GM21360 (cell line): ENCODE data around the gene HIVEP1.
A peak's percentile ranks its signal among the peaks of the same experiment; 100 is the strongest.

Source experiments
- ATAC-seq: cut with Tn5 transposase; IDR thresholded peaks from one replicate; pipeline ENCODE4 v1.9.1; 2021; ENCODE audit warnings: mild to moderate bottlenecking, moderate library complexity; ENCODE audit not compliant: unreplicated experiment

The HIVEP1 gene

GRCh38 chr6:12114055-12114503, 102.0 kb downstream of the HIVEP1 start:
- ATAC-seq: peak; percentile 29

- ATAC-seq: no peak
Measured at GRCh38 chr6:12115001-12115400, 102.9 kb downstream of the HIVEP1 start.

GRCh38 chr6:12115492-12115891, 103.4 kb downstream of the HIVEP1 start:
- ATAC-seq: no peak

- ATAC-seq: no peak
Measured at GRCh38 chr6:12116264-12116800, 104.2 kb downstream of the HIVEP1 start.

DNA sequence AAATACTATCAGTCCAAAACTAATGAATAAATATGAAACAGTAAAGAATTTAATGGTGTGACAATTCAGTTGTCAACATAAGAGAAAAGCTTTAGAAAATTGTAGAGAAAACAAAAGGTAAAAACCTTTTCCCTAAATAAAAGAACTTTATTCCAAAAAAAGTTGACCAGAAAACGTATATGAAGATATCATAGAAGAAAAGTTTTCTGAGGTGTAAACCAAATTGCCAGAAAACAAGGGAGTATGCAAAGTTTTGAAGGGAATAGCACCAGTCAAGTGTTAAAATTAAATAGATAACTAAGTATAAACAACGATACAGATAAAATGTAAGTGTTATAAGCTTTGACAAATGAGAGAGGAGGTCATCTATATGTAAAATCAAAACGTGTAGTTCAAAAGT, 104.9 kb downstream of the HIVEP1 start:
- no peak for ATAC-seq

DNA sequence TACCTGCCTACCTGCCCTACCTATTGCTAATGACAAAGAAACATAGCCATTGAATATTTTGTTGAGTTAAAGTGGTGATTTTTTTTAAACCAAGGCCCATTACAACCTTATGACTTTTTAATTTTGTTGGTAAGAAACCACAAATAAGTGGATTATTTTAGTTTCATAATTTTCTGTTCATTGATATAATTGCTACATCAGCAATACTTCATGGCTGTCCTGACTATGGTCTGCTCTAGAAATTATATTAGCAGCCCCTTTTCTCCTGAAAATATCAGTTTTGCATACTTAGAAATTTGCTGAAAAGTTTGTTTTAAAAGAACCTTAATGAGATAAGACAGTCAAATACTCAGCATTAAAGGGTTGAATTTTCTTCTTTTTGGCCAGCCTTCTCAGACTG, 106.5 kb downstream of the HIVEP1 start:
- no peak for ATAC-seq

DNA sequence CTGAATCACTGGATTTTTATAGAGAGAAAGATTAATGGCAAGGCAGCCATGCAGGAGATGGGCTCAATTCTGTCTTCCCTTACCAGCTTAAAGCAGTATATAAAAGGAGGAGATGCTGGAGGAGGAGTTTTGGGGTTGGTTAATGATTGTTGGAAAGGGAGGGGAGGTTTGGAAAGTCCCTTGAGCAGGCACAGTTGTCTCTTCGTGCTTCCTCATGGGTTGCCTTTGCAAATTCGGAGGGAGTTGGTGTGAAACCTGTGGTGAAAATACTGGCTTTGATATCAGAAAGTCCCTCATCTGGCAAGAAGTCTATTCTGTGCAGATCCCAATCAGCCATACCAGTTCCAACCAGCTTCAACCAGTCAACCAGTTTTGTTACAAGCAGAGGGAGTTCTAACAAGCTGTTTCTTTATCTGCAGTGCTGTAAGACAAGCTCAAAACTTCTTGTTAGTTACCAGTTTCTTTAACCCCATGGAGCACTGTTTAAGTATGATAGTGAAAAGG, 107.0 kb downstream of the HIVEP1 start:
- no peak for ATAC-seq

GRCh38 chr6:12125396-12125795, 113.3 kb downstream of the HIVEP1 start:
- no peak for ATAC-seq

- no peak for ATAC-seq
Measured at GRCh38 chr6:12126051-12126450, 113.9 kb downstream of the HIVEP1 start.

- ATAC-seq: no peak
Measured at GRCh38 chr6:12129523-12129922, 117.4 kb downstream of the HIVEP1 start.

GRCh38 chr6:12132351-12133222, 120.5 kb downstream of the HIVEP1 start:
- no peak for ATAC-seq

- no peak for ATAC-seq
Measured at GRCh38 chr6:12134581-12134980, 122.5 kb downstream of the HIVEP1 start.

DNA sequence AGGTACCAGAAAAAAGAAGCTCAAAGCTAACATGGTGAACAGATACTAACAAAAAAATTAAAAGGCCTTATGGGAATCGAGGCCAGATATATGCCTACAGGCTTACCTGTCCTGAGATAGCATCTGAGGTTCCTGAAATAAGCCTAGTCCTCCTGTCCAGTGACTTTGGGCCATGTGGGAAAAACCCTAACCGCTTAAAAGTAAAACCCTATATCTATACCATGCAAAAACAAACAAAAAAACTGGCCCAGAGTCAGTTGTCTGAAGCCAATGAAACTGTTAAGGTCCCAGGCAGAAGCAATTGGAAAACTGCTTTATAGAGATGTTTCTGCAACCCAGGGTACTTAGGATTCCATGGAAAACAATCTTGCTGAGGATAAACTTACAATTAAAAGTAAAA, 122.9 kb downstream of the HIVEP1 start:
- ATAC-seq: no peak

GRCh38 chr6:12136905-12137304, 124.8 kb downstream of the HIVEP1 start:
- ATAC-seq: no peak

DNA sequence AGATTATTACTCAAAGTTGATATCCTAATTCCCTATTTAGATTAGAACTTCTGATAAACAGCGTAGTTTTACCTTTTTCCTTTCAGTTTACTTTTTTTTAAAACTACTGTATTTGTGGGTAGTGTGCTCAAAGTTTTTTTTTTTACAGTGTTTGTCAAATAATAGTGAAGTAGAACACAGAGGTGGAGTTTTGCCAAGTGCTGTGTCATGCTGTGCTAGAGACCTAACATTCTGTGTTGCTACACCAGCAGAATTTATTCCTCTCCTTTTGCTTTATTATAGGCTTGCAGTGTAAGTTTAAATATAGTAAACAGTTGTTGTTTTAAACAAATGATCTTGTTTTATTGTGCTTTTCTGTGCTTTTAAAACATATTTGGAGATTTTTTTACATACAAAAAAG, 125.4 kb downstream of the HIVEP1 start:
- no peak for ATAC-seq

- no peak for ATAC-seq
Measured at GRCh38 chr6:12138381-12138780, 126.3 kb downstream of the HIVEP1 start.

- no peak for ATAC-seq
Measured at GRCh38 chr6:12138936-12139335, 126.8 kb downstream of the HIVEP1 start.

DNA sequence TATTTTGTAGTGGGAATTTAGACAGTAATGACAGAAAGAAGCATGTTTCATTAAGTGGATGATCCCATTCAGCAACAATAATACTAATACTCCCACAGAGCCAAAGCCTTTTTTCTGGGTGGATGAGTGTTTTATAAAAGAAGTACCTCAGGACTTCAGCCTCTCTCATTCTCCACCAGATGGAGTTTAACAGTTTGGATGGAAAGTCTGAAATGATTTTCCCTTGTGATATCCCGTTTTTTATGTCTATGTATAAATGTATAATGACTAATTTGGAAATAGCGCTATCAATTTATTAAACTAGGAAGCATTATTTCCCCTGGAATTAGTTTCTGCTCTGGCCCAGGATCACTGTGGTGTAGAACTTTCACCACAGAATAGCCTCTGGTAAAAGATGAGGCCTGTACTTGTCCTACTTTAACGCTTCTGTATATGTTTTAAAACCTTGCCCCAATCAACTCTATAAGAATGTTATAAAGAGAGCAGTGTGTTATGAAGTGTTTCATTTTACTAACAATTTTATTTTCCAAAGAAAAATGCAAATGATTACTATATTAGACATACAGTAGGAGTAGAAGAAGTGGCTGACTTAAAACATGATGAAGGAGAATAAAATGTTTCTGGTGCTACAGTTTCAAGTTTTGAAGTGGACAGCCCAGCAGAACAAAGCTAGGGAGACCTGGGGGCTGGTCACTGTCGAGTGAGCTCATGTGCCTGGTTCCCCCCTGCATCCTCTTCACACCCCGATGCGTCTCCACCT, 135.6 kb downstream of the HIVEP1 start:
- no peak for ATAC-seq

DNA sequence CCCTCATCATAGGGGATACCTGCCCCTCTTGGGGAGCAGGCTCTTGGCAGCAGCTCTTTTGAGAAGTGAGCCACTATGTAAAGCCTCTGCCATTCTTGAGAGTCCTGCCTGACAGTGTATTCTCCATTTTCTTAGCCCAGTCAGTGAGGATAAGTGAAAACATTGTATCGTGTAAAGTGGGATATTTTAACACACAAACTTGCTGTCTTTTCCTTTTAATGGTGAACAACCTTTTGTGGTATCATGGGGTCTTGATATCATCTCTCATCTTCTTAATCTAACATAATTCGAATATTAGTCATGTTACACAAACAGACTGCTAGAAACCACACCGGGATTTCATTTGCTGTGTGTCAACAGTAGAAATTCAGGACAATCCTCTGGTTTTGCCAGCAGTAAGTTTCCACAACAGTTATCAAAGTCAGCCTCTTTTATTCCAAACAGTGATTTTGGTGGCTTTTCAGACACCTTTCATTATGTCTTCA, 136.2 kb downstream of the HIVEP1 start:
- ATAC-seq: no peak

- ATAC-seq: no peak
Measured at GRCh38 chr6:12148841-12149240, 136.7 kb downstream of the HIVEP1 start.

- no peak for ATAC-seq
Measured at GRCh38 chr6:12149944-12150510, 137.9 kb downstream of the HIVEP1 start.
